NB4 (cell line): ENCODE data around the gene PHACTR1.

Experiments used
- DNase-seq: peaks from one replicate; pipeline ENCODE4 v3.0.0; 2010; ENCODE audit warnings: low read depth
- H3K4me3 ChIP-seq: one replicate; pipeline ENCODE4 v1.5.1; 2011; ENCODE audit warnings: mild to moderate bottlenecking, low read depth, low read length, moderate library complexity
- MYC ChIP-seq: IDR thresholded peaks from 2 replicates; pipeline ENCODE4 v1.6.1; 2011; ENCODE audit warnings: low read depth, low read length
- POLR2A ChIP-seq: IDR thresholded peaks from 2 replicates; pipeline ENCODE4 v1.6.1; 2011; ENCODE audit warnings: mild to moderate bottlenecking; ENCODE audit not compliant: insufficient read length; ENCODE audit errors: extremely low read depth
- TF ChIP-seq, protein P1 (sequence below): IDR thresholded peaks from 2 replicates; pipeline ENCODE4 v1.6.1; 2011; ENCODE audit warnings: low read depth, low read length
- TF ChIP-seq, protein P2 (sequence below): IDR thresholded peaks from one replicate; pipeline ENCODE4 v1.5.1; 2012; ENCODE audit warnings: low read depth, low read length

PHACTR1 gene

GRCh38 chr6:12804952-12805645, 88.5 kb downstream of the PHACTR1 start:
- no peak for DNase-seq
- no peak overlapping the region for H3K4me3 ChIP-seq
- TF ChIP-seq MYC (no peak), POLR2A (no peak)
- TF ChIP-seq, protein P1, sequence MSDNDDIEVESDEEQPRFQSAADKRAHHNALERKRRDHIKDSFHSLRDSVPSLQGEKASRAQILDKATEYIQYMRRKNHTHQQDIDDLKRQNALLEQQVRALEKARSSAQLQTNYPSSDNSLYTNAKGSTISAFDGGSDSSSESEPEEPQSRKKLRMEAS: no peak
- TF ChIP-seq, protein P2, sequence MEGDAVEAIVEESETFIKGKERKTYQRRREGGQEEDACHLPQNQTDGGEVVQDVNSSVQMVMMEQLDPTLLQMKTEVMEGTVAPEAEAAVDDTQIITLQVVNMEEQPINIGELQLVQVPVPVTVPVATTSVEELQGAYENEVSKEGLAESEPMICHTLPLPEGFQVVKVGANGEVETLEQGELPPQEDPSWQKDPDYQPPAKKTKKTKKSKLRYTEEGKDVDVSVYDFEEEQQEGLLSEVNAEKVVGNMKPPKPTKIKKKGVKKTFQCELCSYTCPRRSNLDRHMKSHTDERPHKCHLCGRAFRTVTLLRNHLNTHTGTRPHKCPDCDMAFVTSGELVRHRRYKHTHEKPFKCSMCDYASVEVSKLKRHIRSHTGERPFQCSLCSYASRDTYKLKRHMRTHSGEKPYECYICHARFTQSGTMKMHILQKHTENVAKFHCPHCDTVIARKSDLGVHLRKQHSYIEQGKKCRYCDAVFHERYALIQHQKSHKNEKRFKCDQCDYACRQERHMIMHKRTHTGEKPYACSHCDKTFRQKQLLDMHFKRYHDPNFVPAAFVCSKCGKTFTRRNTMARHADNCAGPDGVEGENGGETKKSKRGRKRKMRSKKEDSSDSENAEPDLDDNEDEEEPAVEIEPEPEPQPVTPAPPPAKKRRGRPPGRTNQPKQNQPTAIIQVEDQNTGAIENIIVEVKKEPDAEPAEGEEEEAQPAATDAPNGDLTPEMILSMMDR: no peak

DNA sequence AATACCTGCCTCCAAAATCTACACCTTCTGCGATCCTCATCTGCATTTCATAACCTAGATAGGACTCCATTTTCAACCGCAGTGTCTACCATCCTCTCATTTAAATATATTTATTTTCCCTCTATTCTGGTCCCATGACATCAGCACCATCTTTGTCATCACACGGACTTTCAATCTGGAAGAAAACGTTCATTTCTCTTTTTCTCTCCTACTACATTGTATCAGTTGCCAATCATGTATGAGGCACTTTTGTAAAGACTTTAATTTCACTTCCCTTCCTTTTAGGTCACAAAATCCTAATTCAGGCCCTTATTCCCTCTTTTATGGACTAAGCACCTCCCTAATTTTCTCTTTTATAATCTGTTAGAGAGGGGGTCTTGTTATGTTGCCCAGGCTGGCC, 89.6 kb downstream of the PHACTR1 start:
- TF ChIP-seq MYC: no peak
- TF ChIP-seq, protein P2: no peak
- TF ChIP-seq, protein P1: no peak
- TF ChIP-seq POLR2A: no peak
- no peak for DNase-seq
- H3K4me3 ChIP-seq: no peak overlapping the region

- DNase-seq: no peak
- H3K4me3 ChIP-seq: no peak overlapping the region
- TF ChIP-seq, protein P1: no peak
- TF ChIP-seq POLR2A: no peak
- TF ChIP-seq MYC: no peak
- TF ChIP-seq, protein P2: no peak
These were observed 90.2 kb downstream of the PHACTR1 start for GRCh38 chr6:12806796-12807195.

DNA sequence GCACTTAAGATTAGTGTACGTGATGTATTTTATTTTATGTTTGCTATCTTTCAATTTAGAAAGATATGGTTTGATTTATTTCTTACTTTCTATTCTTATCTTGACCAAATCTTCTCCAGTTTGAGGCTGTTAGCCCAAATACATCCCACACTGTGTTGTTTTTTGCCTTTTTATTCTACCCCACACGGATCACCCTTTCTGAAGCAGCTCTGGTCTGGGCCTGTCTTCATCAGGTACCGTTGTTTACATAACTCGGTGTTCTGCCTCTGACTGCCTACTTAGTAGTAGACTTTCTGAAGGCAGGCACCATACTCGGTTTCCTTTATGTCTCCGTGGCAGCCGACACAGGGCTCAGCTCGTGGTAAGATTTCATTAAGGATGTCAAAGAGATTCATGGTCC, 95.0 kb downstream of the PHACTR1 start:
- DNase-seq: no peak
- TF ChIP-seq, protein P2: no peak
- TF ChIP-seq POLR2A: no peak
- H3K4me3 ChIP-seq: no peak overlapping the region

GRCh38 chr6:12813321-12813720, 96.8 kb downstream of the PHACTR1 start:
- TF ChIP-seq MYC: no peak
- TF ChIP-seq POLR2A: no peak
- TF ChIP-seq, protein P1: no peak
- TF ChIP-seq, protein P2: no peak
- DNase-seq: no peak

More at GRCh38 chr6:12813321-12813720, 96.8 kb downstream of the PHACTR1 start:
- no peak overlapping the region for H3K4me3 ChIP-seq
